Activated T-helper 17 cell treated with anti-CD3 and anti-CD28 coated beads, Interleukin-2, amount 50 U/mL, for 72 hours (primary cell): Measurements from ENCODE around the gene SRSF9. TPM values are rescaled to one million over a fixed set of nuclear protein-coding genes. Genes with fewer than 3 reads are reported as not detected.
"Not testable (repeated sequence)": the region's sequence is repeated elsewhere in the genome, so short reads cannot be mapped to it uniquely, and the experiment has no call there.

Experiments used
- ATAC-seq: fragments of 150-1000 bp; cut with Tn5 transposase; replicated peaks from 2 replicates; pipeline ENCODE4 v1.10.0; 2021; ENCODE audit warnings: mild to moderate bottlenecking, moderate library complexity
- H3K27ac Mint-ChIP-seq: one replicate; pipeline ENCODE4 v1.8.0; 2022; ENCODE audit warnings: mixed read lengths
- H3K27me3 Mint-ChIP-seq: one replicate; pipeline ENCODE4 v1.8.0; 2022; ENCODE audit warnings: mixed read lengths
- H3K36me3 Mint-ChIP-seq: one replicate; pipeline ENCODE4 v1.8.0; 2022; ENCODE audit warnings: low read depth, mild to moderate bottlenecking, mixed read lengths
- H3K4me1 Mint-ChIP-seq: one replicate; pipeline ENCODE4 v1.8.0; 2022; ENCODE audit warnings: mixed read lengths
- H3K4me3 Mint-ChIP-seq: one replicate; pipeline ENCODE4 v1.8.0; 2022; ENCODE audit warnings: mild to moderate bottlenecking, mixed read lengths
- H3K9me3 Mint-ChIP-seq: one replicate; pipeline ENCODE4 v1.8.0; 2022; ENCODE audit warnings: mixed read lengths
- total RNA-seq, 2 donors: library from RNA; stranded (reverse); gene quantifications; one replicate each; pipeline ENCODE4 v1.2.3, GENCODE V29; 2022

SRSF9 gene
- 100 to 1,000 TPM; 138 to 246 TPM for total RNA-seq

DNA sequence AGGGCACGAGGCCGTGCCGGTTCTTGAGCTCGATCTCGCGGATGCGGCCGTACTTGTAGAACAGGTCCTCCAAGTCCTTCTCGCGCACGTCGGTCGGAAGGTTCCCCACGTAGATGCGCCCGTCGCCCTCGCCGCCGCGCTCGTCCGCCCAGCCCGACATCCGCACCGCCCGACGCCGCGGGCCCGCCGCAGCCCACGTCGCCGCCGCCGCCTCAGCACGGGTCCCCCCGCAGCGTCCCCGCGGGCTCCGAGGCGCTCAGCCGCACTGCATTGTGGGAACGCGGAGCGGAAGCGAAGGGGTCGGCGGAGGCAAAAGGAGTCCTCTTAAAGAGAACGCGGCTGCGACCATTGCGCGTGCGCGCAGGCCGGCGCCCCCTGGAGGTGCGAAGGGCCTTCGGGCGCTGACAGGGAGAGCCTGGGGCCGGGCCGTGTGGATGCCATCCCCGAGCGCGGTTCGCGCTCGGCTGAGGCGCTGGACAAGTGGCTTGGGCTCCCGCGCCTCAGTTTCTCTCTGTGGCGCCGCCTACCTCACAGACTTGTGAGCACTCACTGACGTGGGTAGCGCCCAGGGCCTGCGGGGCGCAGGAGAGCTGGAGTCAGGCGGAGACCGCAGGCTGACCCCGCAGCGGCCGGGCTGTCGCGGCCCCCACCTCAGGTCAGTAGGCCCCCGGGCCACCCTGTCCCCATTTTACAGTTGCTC, at the start of gene SRSF9:
TSS of gene SRSF9 (minus strand) at position 299 of the 700 bp plus-strand sequence. CDS start at position 160, 139 bp downstream.
- Mint-ChIP-seq H3K36me3 (peaks cover 40% of the 10 kb centered on the region), H3K27me3 (no peaks in the 10 kb centered on the region), H3K4me1 (peaks cover 14% of the 10 kb centered on the region), H3K27ac (peak within 1 kb of the TSS; percentile 89), H3K4me3 (peak within 1 kb of the TSS; percentile 93), H3K9me3 (no peaks in the 10 kb centered on the region)
- ATAC-seq: peak; percentile 94

DNA sequence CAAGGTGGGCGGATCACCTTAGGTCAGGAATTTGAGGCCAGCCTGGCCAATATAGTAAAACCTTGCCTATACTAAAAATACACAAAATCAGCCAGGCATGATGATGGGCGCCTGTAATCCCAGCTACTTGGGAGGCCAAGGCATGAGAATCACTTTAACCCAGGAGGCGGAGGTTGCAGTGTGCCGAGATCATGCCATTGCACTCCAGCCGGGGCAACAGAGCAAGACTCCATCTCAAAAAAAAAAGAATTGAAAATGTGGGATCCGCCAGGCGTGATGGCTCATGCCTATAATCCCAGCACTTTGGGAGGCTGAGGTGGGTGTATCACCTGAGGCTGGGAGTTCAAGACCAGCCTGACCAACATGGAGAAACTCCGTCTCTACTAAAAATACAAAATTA, 49.8 kb upstream of the SRSF9 start:
- H3K4me3 Mint-ChIP-seq: not testable (repeated sequence)

DNA sequence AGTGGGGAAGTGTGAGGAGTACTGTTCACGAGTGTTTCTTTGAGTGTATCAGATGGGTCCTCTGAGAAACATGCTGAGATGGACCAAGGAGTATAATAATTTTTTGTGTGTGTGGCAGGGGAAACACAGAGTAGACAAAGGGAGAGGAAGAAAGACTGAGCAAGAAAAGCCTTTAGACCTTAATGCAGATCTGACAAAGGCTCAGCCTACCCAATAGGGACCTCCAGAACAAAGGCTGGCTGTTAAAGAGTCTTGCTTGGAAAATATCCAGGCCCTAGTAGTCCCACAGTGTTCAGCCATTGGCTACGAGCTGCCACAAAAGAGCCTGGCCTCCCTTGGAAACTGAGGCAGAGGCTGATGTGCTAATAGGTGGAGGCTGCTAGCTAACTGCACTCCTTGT, 45.9 kb upstream of the SRSF9 start:
- Mint-ChIP-seq H3K9me3 (no peaks in the 10 kb centered on the region), H3K4me1 (no peaks in the 10 kb centered on the region), H3K36me3 (peaks cover 32% of the 10 kb centered on the region), H3K27ac (no peak overlapping the region), H3K27me3 (no peaks in the 10 kb centered on the region), H3K4me3 (no peak overlapping the region)
- ATAC-seq: no peak

More for the DNA sequence above, 49.8 kb upstream of the SRSF9 start:
- H3K36me3 Mint-ChIP-seq: peaks cover 18% of the 10 kb centered on the region
- ATAC-seq, H3K27ac Mint-ChIP-seq, H3K27me3 Mint-ChIP-seq, H3K4me1 Mint-ChIP-seq, H3K9me3 Mint-ChIP-seq: not testable (repeated sequence)

DNA sequence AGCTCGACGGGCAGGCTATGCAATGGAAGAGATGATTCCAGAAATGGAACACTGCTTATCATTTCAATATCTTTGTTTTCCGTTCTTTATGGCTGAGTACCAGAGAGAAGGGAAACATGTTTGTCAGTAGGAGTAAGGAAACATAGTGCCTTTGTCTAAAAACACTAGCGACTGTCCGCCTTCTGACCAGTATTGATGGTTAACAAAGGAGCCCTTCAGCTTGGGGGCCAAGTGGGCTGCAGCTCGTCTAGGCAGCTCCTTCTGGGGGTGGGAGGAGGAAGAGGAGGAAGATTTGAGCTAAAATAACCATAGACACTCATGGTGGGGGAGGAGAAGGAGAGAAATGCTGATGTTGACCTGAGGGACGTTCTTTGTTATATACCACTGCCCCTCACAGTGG, 44.5 kb upstream of the SRSF9 start:
- no peaks in the 10 kb centered on the region for H3K4me1 Mint-ChIP-seq
- no peaks in the 10 kb centered on the region for H3K27me3 Mint-ChIP-seq
- H3K9me3 Mint-ChIP-seq: no peaks in the 10 kb centered on the region
- ATAC-seq: no peak
- H3K4me3 Mint-ChIP-seq: no peak overlapping the region
- H3K27ac Mint-ChIP-seq: no peak overlapping the region
- peaks cover 43% of the 10 kb centered on the region for H3K36me3 Mint-ChIP-seq

GRCh38 chr12:120508537-120508936, 39.0 kb upstream of the SRSF9 start:
- no peaks in the 10 kb centered on the region for H3K9me3 Mint-ChIP-seq
- no peak overlapping the region for H3K4me3 Mint-ChIP-seq
- no peaks in the 10 kb centered on the region for H3K4me1 Mint-ChIP-seq

GRCh38 chr12:120504587-120504986, 35.0 kb upstream of the SRSF9 start:
- no peaks in the 10 kb centered on the region for H3K9me3 Mint-ChIP-seq

More at GRCh38 chr12:120508537-120508936, 39.0 kb upstream of the SRSF9 start:
- Mint-ChIP-seq H3K27me3 (no peaks in the 10 kb centered on the region), H3K27ac (no peak overlapping the region), H3K36me3 (peaks cover 38% of the 10 kb centered on the region)
- ATAC-seq: no peak

DNA sequence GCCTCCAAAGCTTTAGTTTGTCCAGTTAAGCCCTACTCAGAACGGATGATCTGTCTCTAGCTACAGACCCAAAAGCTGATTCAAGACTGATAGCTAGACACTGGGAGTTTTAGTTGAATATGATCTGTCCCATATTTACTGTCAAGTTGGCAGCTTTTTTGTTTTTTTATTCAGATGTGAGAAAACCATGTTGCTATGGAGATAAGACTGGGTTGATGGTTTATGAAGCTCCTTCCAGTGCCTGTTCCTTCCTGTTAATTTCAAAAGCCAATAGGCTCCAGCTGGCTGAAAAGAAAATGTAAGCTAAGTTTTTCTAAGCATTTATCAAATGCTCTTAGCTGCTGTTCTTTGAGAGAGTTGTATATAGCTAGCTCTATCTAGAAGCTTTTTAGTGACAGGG, 31.0 kb upstream of the SRSF9 start:
- peak overlapping the region; percentile 64 for H3K27ac Mint-ChIP-seq
- no peaks in the 10 kb centered on the region for H3K9me3 Mint-ChIP-seq
- no peak overlapping the region for H3K4me3 Mint-ChIP-seq
- H3K4me1 Mint-ChIP-seq: peaks cover 17% of the 10 kb centered on the region
- no peak for ATAC-seq
- H3K36me3 Mint-ChIP-seq: peaks cover 52% of the 10 kb centered on the region
- no peaks in the 10 kb centered on the region for H3K27me3 Mint-ChIP-seq

More at GRCh38 chr12:120504587-120504986, 35.0 kb upstream of the SRSF9 start:
- H3K4me3 Mint-ChIP-seq: no peak overlapping the region
- H3K27me3 Mint-ChIP-seq: no peaks in the 10 kb centered on the region
- H3K36me3 Mint-ChIP-seq: peaks cover 42% of the 10 kb centered on the region
- H3K27ac Mint-ChIP-seq: no peak overlapping the region
- ATAC-seq: no peak
- peaks cover 4% of the 10 kb centered on the region for H3K4me1 Mint-ChIP-seq

DNA sequence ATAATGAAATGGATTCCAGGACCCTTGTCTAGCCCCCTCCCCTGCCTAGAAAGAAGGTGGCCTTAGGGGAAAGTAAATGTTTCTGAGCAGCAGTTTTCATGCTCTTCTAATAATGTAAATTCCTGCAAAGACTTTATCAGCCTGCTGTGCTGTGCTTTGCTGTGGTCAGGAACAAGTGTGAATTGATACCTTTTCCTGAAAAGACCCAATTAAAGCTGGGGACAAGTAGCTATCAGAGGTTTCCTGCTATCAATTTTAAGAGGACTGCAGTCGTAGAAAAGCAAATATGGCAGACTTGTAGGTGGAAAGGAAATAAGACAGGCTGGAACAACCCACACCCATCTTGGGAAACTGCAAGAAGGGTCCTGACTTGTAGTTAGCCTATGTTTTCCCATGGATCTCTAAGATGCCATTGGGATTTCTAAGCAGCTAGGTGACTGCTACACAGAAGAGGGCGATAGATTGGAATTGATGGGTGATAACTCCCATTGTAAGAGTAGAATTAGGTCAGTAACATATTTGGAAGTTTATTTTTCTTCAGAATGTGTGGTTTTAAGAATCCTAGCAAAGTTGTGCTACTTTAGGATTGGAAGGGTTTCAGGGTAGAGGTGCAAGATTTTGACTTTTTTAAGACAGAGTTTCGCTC, 29.4 kb upstream of the SRSF9 start:
- Mint-ChIP-seq H3K36me3 (peaks cover 49% of the 10 kb centered on the region), H3K4me3 (no peak overlapping the region), H3K9me3 (no peaks in the 10 kb centered on the region), H3K27ac (no peak overlapping the region), H3K27me3 (no peaks in the 10 kb centered on the region), H3K4me1 (peaks cover 23% of the 10 kb centered on the region)
- ATAC-seq: no peak

DNA sequence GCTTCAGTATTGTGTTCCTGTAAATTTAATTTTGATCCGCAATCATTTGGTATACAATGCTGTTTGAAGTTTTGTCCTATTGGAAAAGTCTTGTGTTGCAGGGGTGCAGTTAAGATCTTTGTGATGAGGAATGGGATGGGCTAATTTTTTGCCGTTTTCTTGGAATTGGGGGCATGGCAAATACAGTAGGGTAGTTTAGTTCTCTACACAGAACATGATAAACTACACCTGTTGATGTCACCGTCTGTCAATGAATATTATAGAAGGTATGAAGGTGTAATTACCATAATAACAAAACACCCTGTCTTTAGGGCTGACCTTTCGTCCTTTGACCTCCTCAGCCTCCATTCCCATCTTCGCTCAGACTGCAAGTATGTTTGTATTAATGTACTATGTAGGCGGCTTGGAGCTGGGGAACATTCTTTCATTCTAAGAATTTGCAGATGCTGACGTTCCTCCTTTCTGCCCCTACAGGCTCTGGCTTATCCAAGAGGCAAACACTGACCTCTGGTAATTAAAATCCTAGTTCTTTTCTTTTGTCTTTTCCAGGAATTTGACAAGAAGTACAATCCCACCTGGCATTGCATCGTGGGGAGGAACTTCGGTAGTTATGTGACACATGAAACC, 28.1 kb upstream of the SRSF9 start:
- Mint-ChIP-seq H3K9me3 (no peaks in the 10 kb centered on the region), H3K36me3 (peaks cover 36% of the 10 kb centered on the region), H3K27ac (peak overlapping the region; percentile 82), H3K4me1 (peaks cover 23% of the 10 kb centered on the region), H3K27me3 (no peaks in the 10 kb centered on the region), H3K4me3 (peak overlapping the region; percentile 86)
- no peak for ATAC-seq

DNA sequence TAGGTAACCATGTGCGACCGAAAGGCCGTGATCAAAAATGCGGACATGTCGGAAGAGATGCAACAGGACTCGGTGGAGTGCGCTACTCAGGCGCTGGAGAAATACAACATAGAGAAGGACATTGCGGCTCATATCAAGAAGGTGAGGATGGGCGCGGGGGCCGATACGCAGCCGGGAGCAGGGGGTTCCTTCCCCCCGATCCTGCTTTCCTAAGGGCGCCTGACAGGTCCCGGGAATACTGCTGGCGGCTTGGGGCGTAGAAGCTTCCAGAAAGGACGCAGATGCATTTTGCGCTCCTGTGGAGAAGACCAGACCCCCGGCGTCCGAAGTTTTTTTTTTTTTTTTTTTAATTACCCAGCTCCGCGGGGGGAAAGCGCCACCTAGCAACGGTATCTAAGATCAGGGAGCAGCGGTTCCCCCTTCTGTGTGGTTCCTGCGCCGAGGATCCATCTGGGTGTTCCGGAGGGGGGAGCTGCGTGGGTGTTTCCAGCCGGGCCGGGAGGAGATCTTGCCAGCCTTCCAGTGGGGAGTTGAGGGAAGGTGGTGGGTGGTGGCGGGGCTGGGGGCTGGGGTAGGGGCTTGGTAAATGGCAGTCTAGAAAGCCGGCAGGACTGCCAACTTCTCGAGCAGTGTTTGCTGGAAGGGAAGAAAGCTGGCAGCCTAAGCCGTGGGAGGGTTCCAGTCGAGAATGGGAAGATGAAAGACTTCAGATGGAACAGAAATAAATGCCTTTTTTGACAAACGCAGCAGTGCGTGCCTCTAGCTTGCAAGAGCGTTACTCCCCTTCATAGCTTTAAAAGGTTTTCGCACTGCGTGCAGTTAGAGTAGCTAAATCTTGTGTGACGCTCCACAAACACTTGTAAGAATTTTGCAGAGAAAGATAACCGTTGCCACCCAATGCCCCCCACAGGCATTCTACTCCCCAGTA, 27.1 kb upstream of the SRSF9 start:
- Mint-ChIP-seq H3K4me1 (peaks cover 23% of the 10 kb centered on the region), H3K27ac (peak overlapping the region; percentile 82), H3K9me3 (no peaks in the 10 kb centered on the region), H3K36me3 (peaks cover 33% of the 10 kb centered on the region), H3K27me3 (no peaks in the 10 kb centered on the region), H3K4me3 (peak overlapping the region; percentile 86)
- peak; percentile 45 for ATAC-seq

- H3K4me1 Mint-ChIP-seq: peaks cover 23% of the 10 kb centered on the region
- peak within 1 kb of the TSS; percentile 82 for H3K27ac Mint-ChIP-seq
- H3K36me3 Mint-ChIP-seq: peaks cover 33% of the 10 kb centered on the region
- no peaks in the 10 kb centered on the region for H3K9me3 Mint-ChIP-seq
- H3K4me3 Mint-ChIP-seq: peak within 1 kb of the TSS; percentile 86
- no peaks in the 10 kb centered on the region for H3K27me3 Mint-ChIP-seq
- ATAC-seq: peak; percentile 98
Measured at GRCh38 chr12:120495731-120496412, 26.3 kb upstream of the SRSF9 start, which contains the start of gene DYNLL1. TSS of gene DYNLL1 (plus strand) at chr12:120496113. CDS start at chr12:120496422, 309 bp downstream.

DNA sequence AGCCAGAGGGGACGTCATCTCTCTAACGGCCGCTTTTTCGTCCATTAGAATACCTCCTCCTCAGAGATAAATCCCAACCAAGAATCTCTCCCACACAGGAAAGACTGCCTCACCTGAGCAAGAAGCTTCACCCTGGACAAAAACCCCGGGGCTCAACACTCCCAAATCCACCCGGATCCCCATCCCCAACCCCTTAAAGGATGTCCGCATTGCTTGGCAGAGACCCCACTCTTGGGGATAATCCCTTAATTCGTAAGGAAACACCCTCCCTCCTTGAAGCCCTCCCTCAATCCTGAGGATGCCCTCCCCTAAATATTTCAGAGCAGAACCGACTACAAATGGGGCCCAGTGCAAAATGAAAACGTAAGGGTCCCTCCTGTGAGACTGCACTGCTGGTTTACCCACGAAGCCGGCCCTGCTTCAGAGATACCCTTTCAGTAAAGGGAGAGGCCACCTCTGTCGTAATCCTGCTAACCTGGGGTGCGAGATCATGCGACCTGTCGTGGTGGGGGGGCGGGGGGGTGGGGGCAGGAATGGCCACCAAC, 25.7 kb upstream of the SRSF9 start:
- Mint-ChIP-seq H3K36me3 (peaks cover 27% of the 10 kb centered on the region), H3K9me3 (no peaks in the 10 kb centered on the region), H3K4me3 (peak overlapping the region; percentile 86), H3K4me1 (peaks cover 18% of the 10 kb centered on the region), H3K27ac (peak overlapping the region; percentile 82), H3K27me3 (no peaks in the 10 kb centered on the region)
- ATAC-seq: no peak

GRCh38 chr12:120490833-120491512, 21.4 kb upstream of the SRSF9 start:
- no peak for ATAC-seq

More at GRCh38 chr12:120490833-120491512, 21.4 kb upstream of the SRSF9 start:
- H3K4me1 Mint-ChIP-seq: peaks cover 6% of the 10 kb centered on the region
- H3K27me3 Mint-ChIP-seq: no peaks in the 10 kb centered on the region
- H3K27ac Mint-ChIP-seq: no peak overlapping the region
- H3K4me3 Mint-ChIP-seq: no peak overlapping the region
- no peaks in the 10 kb centered on the region for H3K9me3 Mint-ChIP-seq
- no peaks in the 10 kb centered on the region for H3K36me3 Mint-ChIP-seq
